Activated CD4-positive, alpha-beta T cell treated with anti-CD3 and anti-CD28 coated beads for 24 hours (primary cell): ENCODE measurements around the gene UVRAG.

ENCODE experiments used
- DNase-seq, 2 donors: peaks; one replicate each; pipeline ENCODE4 v3.0.0-alpha.2; 2020; ENCODE audit warnings: low read depth in 2 of 2

UVRAG gene

GRCh38 chr11:76166314-76166713 is 351.3 kb downstream of the UVRAG start:
- DNase-seq = no peak

GRCh38 chr11:76167590-76167989 is 352.6 kb downstream of the UVRAG start:
- DNase-seq = no peak

GRCh38 chr11:76169473-76169896 is 354.5 kb downstream of the UVRAG start:
- no peak for DNase-seq

GRCh38 chr11:76170468-76170867 is 355.5 kb downstream of the UVRAG start:
- no peak for DNase-seq

GRCh38 chr11:76172583-76172982 is 357.6 kb downstream of the UVRAG start:
- no peak for DNase-seq

- DNase-seq = no peak
Observed at GRCh38 chr11:76173663-76174062, 358.7 kb downstream of the UVRAG start.

GRCh38 chr11:76174330-76174729 is 359.3 kb downstream of the UVRAG start:
- DNase-seq = no peak

GRCh38 chr11:76175783-76176182 is 360.8 kb downstream of the UVRAG start:
- no peak for DNase-seq

GRCh38 chr11:76176463-76176862 is 361.5 kb downstream of the UVRAG start:
- no peak for DNase-seq

- no peak for DNase-seq
Observed at GRCh38 chr11:76177250-76177686, 362.3 kb downstream of the UVRAG start.

GRCh38 chr11:76179147-76179546 is 364.1 kb downstream of the UVRAG start:
- DNase-seq = no peak

- no peak for DNase-seq
Observed at GRCh38 chr11:76181371-76181770, 366.4 kb downstream of the UVRAG start.

- DNase-seq = no peak
Observed at GRCh38 chr11:76184551-76184993, 369.6 kb downstream of the UVRAG start.

- DNase-seq = no peak
Observed at GRCh38 chr11:76185511-76185910, 370.5 kb downstream of the UVRAG start.

GRCh38 chr11:76185931-76186401 is 371.0 kb downstream of the UVRAG start:
- no peak for DNase-seq

- DNase-seq = no peak
Observed at GRCh38 chr11:76186776-76187279, 371.8 kb downstream of the UVRAG start.

- no peak for DNase-seq
Observed at GRCh38 chr11:76188873-76189272, 373.9 kb downstream of the UVRAG start.

- no peak for DNase-seq
Observed at GRCh38 chr11:76189682-76190081, 374.7 kb downstream of the UVRAG start.

- DNase-seq = no peak
Observed at GRCh38 chr11:76190376-76190775, 375.4 kb downstream of the UVRAG start.
